Dermis blood vessel endothelial cell (primary cell): ENCODE data around the gene LCN15. TPM values are rescaled to one million over a fixed set of nuclear protein-coding genes. Genes with fewer than 3 reads are reported as not detected.

Experiments used
- DNase-seq: peaks from one replicate; pipeline ENCODE4 v3.0.0; 2010
- total RNA-seq: library from RNA; depleted of rRNA; stranded (reverse); fragments of >200 nt; gene quantifications from 2 replicates; pipeline ENCODE4 v1.2.3, GENCODE V29; 2014

LCN15 gene
- total RNA-seq, 1 donor from 2014 or later, result not detected

GRCh38 chr9:136740069-136740468, 24.2 kb downstream of the LCN15 start:
- no peak for DNase-seq

- no peak for DNase-seq
Measured at GRCh38 chr9:136739509-136739908, 24.8 kb downstream of the LCN15 start.

GRCh38 chr9:136738960-136739359, 25.4 kb downstream of the LCN15 start:
- no peak for DNase-seq

- no peak for DNase-seq
Measured at GRCh38 chr9:136735812-136736480, 28.4 kb downstream of the LCN15 start.

GRCh38 chr9:136734837-136735496, 29.4 kb downstream of the LCN15 start:
- DNase-seq, result no peak

- no peak for DNase-seq
Measured at GRCh38 chr9:136733611-136734010, 30.7 kb downstream of the LCN15 start.

GRCh38 chr9:136732444-136733178, 31.7 kb downstream of the LCN15 start:
- DNase-seq, result no peak

GRCh38 chr9:136729926-136730325, 34.4 kb downstream of the LCN15 start:
- no peak for DNase-seq

GRCh38 chr9:136729144-136729543, 35.2 kb downstream of the LCN15 start:
- DNase-seq, result no peak

GRCh38 chr9:136728548-136729123, 35.7 kb downstream of the LCN15 start:
- peak; percentile 60 for DNase-seq

GRCh38 chr9:136728080-136728547, 36.2 kb downstream of the LCN15 start:
- peak; percentile 93 for DNase-seq

- DNase-seq, result peak; percentile 58
Measured at GRCh38 chr9:136726631-136727191, 37.6 kb downstream of the LCN15 start.

GRCh38 chr9:136726118-136726517, 38.2 kb downstream of the LCN15 start:
- DNase-seq, result peak; percentile 64

- peak; percentile 65 for DNase-seq
Measured at GRCh38 chr9:136725612-136726011, 38.7 kb downstream of the LCN15 start.

- no peak for DNase-seq
Measured at GRCh38 chr9:136724772-136725171, 39.5 kb downstream of the LCN15 start.

GRCh38 chr9:136723989-136724388, 40.3 kb downstream of the LCN15 start:
- no peak for DNase-seq

- peak; percentile 22 for DNase-seq
Measured at GRCh38 chr9:136723362-136723976, 40.8 kb downstream of the LCN15 start.

GRCh38 chr9:136722969-136723356, 41.4 kb downstream of the LCN15 start:
- peak; percentile 35 for DNase-seq

- DNase-seq, result no peak
Measured at GRCh38 chr9:136722093-136722968, 42.0 kb downstream of the LCN15 start.

- DNase-seq, result peak; percentile 87
Measured at GRCh38 chr9:136721339-136722092, 42.8 kb downstream of the LCN15 start.
